Effector memory CD8-positive, alpha-beta T cell (primary cell): ENCODE results near the gene BPIFB6.

ENCODE experiments used
- ATAC-seq: fragments of 150-1000 bp; cut with Tn5 transposase; replicated peaks from 2 replicates; pipeline ENCODE4 v1.10.0; 2021; ENCODE audit warnings: mild to moderate bottlenecking, moderate library complexity
- DNase-seq, 3 experiments: peaks; one replicate each; pipeline ENCODE4 v3.0.0; 2021
- H3K27ac Mint-ChIP-seq, 2 donors: one replicate each; pipeline ENCODE4 v1.8.0; 2022; ENCODE audit warnings: mild to moderate bottlenecking in 2 of 2, mixed read lengths in 2 of 2, moderate library complexity in 2 of 2
- H3K27me3 Mint-ChIP-seq, 2 donors: one replicate each; pipeline ENCODE4 v1.8.0; 2022; ENCODE audit warnings: mixed read lengths in 2 of 2
- H3K36me3 Mint-ChIP-seq: one replicate; pipeline ENCODE4 v1.8.0; 2022; ENCODE audit warnings: mild to moderate bottlenecking, moderate library complexity, mixed read lengths; ENCODE audit not compliant: insufficient read depth
- H3K4me1 Mint-ChIP-seq, 2 donors: one replicate each; pipeline ENCODE4 v1.8.0; 2022; ENCODE audit warnings: low read depth in 2 of 2, mixed read lengths in 2 of 2
- H3K4me3 Mint-ChIP-seq, 2 donors: one replicate each; pipeline ENCODE4 v1.8.0; 2022; ENCODE audit warnings: mild to moderate bottlenecking in 2 of 2, mixed read lengths in 2 of 2, moderate library complexity in 2 of 2
- H3K9me3 Mint-ChIP-seq, 2 donors: one replicate each; pipeline ENCODE4 v1.8.0; 2022; ENCODE audit warnings: mixed read lengths in 2 of 2

The BPIFB6 gene

DNA sequence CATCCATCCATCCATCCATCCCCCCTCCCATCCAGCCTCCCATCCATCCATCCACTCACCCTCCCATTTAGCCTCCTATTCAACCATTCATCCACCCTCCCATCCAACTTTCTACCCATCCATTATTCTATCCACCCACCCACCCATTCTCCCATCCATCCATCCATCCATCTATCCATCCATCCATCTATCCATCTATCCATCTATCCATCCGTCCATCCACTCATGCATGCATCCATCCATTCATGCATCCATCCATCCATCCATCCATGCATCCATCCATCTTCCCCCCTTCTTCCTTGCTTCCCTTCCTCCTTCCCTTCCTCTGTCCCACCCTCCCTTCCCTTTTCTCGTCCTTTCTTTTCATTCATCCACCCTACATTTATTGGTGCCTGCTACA lies 43.2 kb downstream of the BPIFB6 start:
- ATAC-seq, result no peak
- Mint-ChIP-seq H3K9me3 (no peaks in the 10 kb centered on the region), H3K4me3 (no peak overlapping the region), H3K36me3 (no peaks in the 10 kb centered on the region), H3K27me3 (peaks cover 0 to 5% of the 10 kb centered on the region in 2 donors), H3K27ac (peak overlapping the region in 1 of 2 donors; percentile 69), H3K4me1 (no peaks in the 10 kb centered on the region)
- no peak for DNase-seq

DNA sequence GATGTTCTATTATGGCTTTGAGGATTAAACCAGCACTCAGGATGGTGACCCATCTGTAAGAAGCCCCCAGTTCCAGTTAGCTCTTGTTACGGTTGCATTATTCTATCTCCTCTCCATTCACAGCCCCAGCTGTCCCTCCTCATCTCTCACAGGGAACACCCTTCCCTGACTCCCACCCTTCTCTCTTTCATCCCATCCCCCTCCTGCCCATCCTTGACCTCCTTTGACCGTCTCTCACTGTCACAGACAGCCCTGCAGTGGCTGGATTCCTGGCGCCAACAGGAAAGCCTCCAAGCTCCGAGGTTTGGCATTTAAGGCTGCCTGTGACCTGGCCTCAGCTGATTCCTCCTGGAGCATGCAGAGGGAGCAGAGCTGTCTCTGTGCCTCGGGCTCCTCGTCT lies 43.8 kb downstream of the BPIFB6 start:
- H3K27ac Mint-ChIP-seq, result peak overlapping the region in 1 of 2 donors; percentile 69

DNA sequence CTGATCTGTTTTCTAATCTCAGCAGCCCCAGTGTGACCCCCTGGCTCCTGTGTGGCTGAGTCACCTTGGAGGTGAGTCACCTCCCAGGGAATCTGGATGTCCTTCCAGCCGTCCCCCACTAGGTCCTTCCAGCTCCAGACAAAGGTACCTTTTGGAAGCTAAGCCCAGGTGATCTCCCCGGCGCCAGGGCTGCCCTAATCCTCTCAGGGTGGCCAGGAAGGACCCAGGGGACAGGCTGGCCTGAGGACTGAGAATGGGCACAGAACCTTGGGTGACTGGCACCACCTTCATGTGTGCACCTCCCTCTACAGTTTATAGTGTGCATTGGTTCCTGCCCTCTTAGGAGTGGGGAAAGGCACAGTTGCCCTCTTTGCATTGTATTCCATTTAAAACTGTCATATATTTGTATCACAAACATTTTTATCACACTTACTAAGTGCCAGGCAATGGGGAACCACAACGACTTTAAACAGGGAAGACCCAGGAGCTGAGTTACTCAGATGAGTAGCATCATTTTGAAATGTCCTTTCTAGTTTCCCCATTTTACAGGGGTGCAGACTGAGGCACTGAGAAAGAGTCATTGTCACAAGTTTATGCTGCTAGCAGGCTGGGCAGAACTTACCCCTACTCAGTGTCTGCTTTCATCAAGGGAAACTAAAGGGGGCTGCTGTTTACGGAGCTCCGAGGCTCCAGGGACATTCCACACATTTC lies 45.4 kb downstream of the BPIFB6 start:
- Mint-ChIP-seq H3K4me1 (no peaks in the 10 kb centered on the region), H3K36me3 (no peaks in the 10 kb centered on the region), H3K9me3 (no peaks in the 10 kb centered on the region), H3K27ac (no peak overlapping the region), H3K4me3 (no peak overlapping the region), H3K27me3 (peaks cover 0 to 5% of the 10 kb centered on the region in 2 donors)
- DNase-seq (peak in 1 of 3 experiments; percentile 10), ATAC-seq (peak; percentile 35)

More for the DNA sequence above, 43.8 kb downstream of the BPIFB6 start:
- Mint-ChIP-seq H3K36me3 (no peaks in the 10 kb centered on the region), H3K4me3 (no peak overlapping the region), H3K4me1 (no peaks in the 10 kb centered on the region), H3K27me3 (peaks cover 0 to 5% of the 10 kb centered on the region in 2 donors), H3K9me3 (no peaks in the 10 kb centered on the region)
- DNase-seq, result no peak
- no peak for ATAC-seq

DNA sequence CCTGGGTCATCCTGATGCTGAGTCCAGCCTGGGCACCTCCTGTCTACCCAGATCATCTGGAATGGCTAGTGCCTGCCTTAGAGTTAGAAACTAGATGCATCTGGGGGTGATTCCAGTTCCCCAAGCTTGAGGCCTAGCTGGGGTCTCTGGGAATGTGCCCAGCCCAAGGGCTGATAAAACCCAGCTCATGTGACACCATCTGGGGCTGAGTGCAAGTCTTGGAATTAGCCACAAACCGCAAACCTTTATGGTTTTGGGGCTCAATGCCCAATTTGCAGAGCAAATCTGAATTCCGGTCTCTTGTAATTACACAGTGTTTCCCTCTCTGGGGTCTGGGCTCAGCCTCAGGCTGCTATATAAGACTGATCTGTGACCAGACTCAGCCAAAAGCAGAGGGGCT lies 47.8 kb downstream of the BPIFB6 start, which contains the start of gene BPIFB4:
Gene BPIFB4 (plus strand): TSS at position 385 of the 400 bp plus-strand sequence. CDS start 1,884 bp downstream, outside the sequence.
- Mint-ChIP-seq H3K4me1 (no peaks in the 10 kb centered on the region), H3K9me3 (no peaks in the 10 kb centered on the region), H3K27me3 (peaks cover 0 to 5% of the 10 kb centered on the region in 2 donors), H3K27ac (no peak within 1 kb of the TSS), H3K36me3 (no peaks in the 10 kb centered on the region), H3K4me3 (no peak within 1 kb of the TSS)
- ATAC-seq (no peak), DNase-seq (no peak)

DNA sequence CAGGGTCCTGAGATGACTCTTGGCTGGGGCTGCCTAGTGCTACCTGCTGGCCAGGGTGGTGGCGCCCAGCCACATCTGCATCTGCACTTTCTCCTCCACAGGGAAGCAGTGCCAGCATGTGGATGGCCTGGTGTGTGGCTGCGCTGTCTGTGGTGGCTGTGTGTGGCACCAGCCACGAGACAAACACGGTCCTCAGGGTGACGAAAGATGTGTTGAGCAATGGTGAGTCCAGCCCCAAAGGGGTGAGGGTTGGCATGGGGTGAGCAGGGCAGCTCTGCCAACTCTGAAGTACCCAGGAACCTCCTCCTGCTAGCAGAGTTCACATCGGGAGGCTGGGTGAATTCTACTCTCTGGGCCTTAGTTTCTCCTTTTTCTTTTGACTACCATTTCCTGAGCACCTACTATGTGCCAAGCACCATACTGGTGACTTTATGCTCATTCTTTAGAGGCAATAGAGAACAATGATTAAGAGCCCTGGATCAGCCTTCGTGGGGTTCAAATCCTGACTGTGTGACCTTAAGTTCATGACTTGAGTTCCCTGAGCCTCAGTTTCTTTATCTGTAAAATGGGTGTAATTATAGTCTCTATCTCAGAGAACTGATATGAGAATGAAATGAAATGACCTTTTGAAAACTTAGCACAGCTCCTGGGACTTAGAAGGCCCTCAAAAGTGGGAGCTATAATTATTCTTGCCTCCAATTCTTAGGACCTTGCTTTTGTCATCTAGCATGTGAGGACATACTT lies 50.1 kb downstream of the BPIFB6 start:
- Mint-ChIP-seq H3K9me3 (no peaks in the 10 kb centered on the region), H3K4me1 (no peaks in the 10 kb centered on the region), H3K36me3 (peaks cover 3% of the 10 kb centered on the region), H3K27me3 (peaks cover 0 to 5% of the 10 kb centered on the region in 2 donors), H3K4me3 (no peak overlapping the region), H3K27ac (no peak overlapping the region)
- no peak for DNase-seq
- no peak for ATAC-seq

DNA sequence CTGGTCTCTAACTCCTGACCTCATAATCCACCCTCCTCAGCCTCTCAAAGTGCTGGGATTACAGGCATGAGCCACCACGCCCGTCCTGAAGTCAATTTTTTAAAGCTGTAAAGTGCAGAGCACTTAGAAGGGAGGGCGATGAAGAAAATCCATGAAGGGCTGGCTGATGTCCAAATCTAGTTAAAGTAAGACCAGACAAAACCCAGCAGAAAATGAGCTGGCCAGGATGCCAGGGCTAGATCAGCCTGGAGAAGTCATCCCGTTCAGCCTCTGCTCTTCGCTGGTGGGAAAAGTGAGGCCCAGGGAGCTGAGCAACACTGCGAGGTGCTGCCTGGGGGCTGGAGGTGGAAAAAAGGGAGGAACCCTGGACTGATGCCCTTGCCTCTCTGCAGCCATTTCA lies 51.1 kb downstream of the BPIFB6 start:
- Mint-ChIP-seq H3K4me3 (no peak overlapping the region), H3K27ac (no peak overlapping the region), H3K4me1 (no peaks in the 10 kb centered on the region), H3K27me3 (peaks cover 0 to 5% of the 10 kb centered on the region in 2 donors), H3K9me3 (no peaks in the 10 kb centered on the region), H3K36me3 (peaks cover 4% of the 10 kb centered on the region)
- DNase-seq (no peak), ATAC-seq (no peak)

DNA sequence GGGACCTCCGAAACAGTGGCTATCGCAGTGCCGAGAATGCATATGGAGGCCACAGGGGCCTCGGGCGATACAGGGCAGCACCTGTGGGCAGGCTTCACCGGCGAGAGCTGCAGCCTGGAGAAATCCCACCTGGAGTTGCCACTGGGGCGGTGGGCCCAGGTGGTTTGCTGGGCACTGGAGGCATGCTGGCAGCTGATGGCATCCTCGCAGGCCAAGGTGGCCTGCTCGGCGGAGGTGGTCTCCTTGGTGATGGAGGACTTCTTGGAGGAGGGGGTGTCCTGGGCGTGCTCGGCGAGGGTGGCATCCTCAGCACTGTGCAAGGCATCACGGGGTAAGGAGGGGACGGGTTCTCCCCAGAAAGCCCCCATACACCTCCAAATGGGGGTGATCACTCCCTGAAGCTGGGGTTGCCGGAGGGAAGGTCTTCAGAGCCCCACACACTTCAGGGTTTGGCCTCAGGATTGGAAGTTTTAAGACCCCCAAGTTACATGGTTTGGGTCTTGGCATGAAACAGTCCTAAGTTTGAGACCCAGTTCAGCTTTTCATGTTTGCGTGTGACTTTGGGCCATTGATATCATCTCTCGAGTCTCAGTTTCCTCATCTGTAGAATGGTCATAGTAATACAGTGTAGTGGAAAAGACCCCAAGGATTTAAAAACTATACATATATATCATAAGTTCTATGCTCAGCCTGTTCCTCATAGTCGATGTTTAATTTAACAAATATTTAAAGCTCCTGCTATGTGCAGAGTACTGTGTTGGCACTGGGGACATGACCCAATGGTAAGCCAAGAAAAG lies 52.3 kb downstream of the BPIFB6 start:
- Mint-ChIP-seq H3K4me3 (no peak overlapping the region), H3K27ac (no peak overlapping the region), H3K36me3 (peaks cover 4% of the 10 kb centered on the region), H3K9me3 (no peaks in the 10 kb centered on the region), H3K4me1 (no peaks in the 10 kb centered on the region), H3K27me3 (no peaks in the 10 kb centered on the region)
- no peak for DNase-seq
- no peak for ATAC-seq

DNA sequence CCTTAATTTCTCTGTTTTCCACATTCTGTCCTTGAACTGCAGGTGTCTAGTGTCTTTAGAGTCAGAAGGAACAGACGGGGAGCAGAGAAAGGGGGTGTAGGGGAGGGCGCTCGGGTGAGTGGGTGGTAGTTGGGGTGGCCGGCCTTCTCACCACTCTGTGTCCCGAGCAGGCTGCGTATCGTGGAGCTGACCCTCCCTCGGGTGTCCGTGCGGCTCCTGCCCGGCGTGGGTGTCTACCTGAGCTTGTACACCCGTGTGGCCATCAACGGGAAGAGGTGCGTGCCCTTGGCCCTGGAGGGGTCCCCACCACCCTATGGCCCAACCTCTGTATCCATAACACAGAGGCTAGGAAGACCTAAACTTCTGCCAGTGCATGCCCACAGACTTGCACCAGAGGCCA lies 53.3 kb downstream of the BPIFB6 start:
- no peaks in the 10 kb centered on the region for H3K27me3 Mint-ChIP-seq
- H3K36me3 Mint-ChIP-seq, result peaks cover 4% of the 10 kb centered on the region
- no peak overlapping the region for H3K27ac Mint-ChIP-seq
- H3K9me3 Mint-ChIP-seq, result no peaks in the 10 kb centered on the region
- H3K4me3 Mint-ChIP-seq, result no peak overlapping the region
- ATAC-seq (no peak), DNase-seq (no peak)
- H3K4me1 Mint-ChIP-seq, result no peaks in the 10 kb centered on the region

DNA sequence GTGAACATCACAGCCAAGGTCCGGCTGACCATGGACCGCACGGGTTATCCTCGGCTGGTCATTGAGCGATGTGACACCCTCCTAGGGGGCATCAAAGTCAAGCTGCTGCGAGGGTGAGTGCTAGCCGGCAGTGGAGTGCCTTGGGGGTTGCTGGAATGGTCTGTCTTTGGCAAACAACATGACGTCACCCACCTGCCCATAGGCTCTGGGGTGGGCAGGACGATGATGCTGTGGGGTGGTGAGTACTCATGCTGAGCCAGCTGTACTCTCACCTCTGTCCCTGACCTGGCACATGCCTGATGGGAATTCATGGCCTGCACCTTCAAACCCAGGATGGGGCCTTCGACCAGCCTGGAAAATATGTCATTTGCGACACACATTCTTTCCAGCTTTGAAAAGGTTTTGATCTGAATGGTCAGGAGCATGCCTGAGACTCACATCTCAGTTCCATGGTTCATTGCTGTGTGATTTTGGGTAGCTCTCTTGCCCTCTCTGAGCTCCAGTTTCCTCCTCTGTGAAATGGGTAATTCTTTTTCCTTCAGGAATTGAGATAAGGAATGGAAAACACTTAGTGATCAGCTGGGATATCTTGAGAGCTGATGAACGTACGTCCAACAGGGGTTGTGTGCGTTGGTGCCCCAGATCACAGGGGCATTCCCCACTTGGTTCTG lies 54.7 kb downstream of the BPIFB6 start:
- no peaks in the 10 kb centered on the region for H3K27me3 Mint-ChIP-seq
- H3K9me3 Mint-ChIP-seq, result no peaks in the 10 kb centered on the region
- H3K4me1 Mint-ChIP-seq, result no peaks in the 10 kb centered on the region
- no peak overlapping the region for H3K4me3 Mint-ChIP-seq
- DNase-seq (no peak), ATAC-seq (no peak)
- no peak overlapping the region for H3K27ac Mint-ChIP-seq
- H3K36me3 Mint-ChIP-seq, result peaks cover 4% of the 10 kb centered on the region

DNA sequence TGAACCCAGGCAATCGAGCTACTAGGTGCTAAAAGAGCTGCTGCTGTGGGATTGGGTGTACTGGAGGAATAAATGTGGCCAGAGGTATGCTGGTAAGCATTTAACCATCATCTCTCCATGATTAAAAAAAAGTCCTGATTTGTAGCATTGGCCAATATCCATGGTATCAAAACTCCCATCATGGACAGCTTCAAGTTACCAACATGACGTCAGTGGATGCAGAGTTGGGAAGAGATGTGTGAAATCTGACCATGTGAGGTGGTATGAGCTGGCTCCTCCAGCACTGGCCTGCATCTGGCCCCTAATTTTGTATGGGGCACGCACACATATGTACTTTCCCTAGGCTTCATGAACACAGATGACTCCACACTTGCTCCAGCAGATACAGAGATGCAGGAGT lies 59.7 kb downstream of the BPIFB6 start:
- ATAC-seq, result no peak
- no peaks in the 10 kb centered on the region for H3K4me1 Mint-ChIP-seq
- no peaks in the 10 kb centered on the region for H3K27me3 Mint-ChIP-seq
- H3K4me3 Mint-ChIP-seq, result no peak overlapping the region
- no peaks in the 10 kb centered on the region for H3K9me3 Mint-ChIP-seq
- H3K36me3 Mint-ChIP-seq, result peaks cover 4% of the 10 kb centered on the region
- DNase-seq, result no peak
- no peak overlapping the region for H3K27ac Mint-ChIP-seq

DNA sequence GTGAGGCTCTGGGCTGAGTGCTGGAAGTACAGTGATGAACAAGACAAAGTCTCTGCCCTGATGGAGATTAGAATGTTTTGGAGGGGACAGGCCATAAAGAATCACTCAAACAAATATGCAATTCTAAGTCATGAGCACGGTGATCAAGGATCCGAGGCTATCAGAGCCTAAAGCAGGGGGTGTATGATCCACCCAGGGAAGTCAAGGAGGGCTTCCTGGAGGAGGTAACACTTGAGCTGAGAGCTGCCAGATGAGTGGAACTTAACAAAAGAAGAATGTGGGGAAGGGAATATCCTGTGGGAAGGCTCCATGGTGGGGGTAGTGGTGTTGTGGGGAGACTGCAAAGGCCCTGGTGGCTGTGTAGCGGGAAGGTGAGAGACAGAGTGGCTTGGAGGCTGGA lies 60.2 kb downstream of the BPIFB6 start:
- no peaks in the 10 kb centered on the region for H3K36me3 Mint-ChIP-seq
- no peaks in the 10 kb centered on the region for H3K27me3 Mint-ChIP-seq
- no peak for ATAC-seq
- no peak for DNase-seq
- no peak overlapping the region for H3K27ac Mint-ChIP-seq
- H3K4me1 Mint-ChIP-seq, result no peaks in the 10 kb centered on the region
- no peaks in the 10 kb centered on the region for H3K9me3 Mint-ChIP-seq
- H3K4me3 Mint-ChIP-seq, result no peak overlapping the region

DNA sequence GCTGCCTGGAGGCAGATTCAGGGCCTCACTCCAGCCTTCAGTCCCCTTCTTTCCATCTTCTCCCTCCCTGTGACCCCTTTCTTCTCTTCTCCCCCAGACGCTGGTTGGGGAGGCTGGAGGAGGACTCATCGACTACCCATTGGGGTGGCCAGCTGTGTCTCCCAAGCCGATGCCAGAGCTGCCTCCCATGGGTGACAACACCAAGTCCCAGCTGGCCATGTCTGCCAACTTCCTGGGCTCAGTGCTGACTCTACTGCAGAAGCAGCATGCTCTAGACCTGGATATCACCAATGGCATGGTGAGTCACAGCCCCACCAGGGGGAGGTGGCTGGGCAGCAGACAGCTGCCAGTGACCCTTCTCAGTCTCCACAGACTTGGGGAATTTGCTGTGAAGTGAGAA lies 60.9 kb downstream of the BPIFB6 start:
- H3K36me3 Mint-ChIP-seq, result no peaks in the 10 kb centered on the region
- H3K4me3 Mint-ChIP-seq, result no peak overlapping the region
- H3K27me3 Mint-ChIP-seq, result no peaks in the 10 kb centered on the region
- no peak overlapping the region for H3K27ac Mint-ChIP-seq
- no peaks in the 10 kb centered on the region for H3K9me3 Mint-ChIP-seq
- H3K4me1 Mint-ChIP-seq, result no peaks in the 10 kb centered on the region
- DNase-seq, result no peak
- no peak for ATAC-seq

DNA sequence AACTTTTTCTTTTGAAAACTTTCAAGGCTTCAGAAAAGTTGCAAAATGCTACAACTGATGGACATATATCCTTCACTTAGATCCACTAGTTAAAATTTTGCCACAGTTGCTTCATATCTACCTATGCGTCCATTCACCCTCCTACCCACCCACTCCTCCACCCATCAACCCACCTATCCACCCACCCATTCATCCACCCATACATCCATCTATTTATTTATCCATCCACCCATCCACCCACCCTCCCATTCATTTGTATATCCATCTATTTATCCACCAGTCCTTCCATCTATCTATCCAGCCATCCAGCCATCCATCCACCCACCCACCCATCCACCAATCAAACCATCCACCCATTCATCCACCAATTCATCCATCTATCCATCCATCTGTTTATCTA lies 61.6 kb downstream of the BPIFB6 start:
- no peak for DNase-seq
- H3K4me3 Mint-ChIP-seq, result no peak overlapping the region
- no peaks in the 10 kb centered on the region for H3K27me3 Mint-ChIP-seq
- H3K36me3 Mint-ChIP-seq, result no peaks in the 10 kb centered on the region
- no peak for ATAC-seq
- no peaks in the 10 kb centered on the region for H3K4me1 Mint-ChIP-seq
- H3K27ac Mint-ChIP-seq, result no peak overlapping the region
- H3K9me3 Mint-ChIP-seq, result no peaks in the 10 kb centered on the region
